Measurements from ENCODE around the gene RAP1A.
"Not testable (repeated sequence)": the region's sequence is repeated elsewhere in the genome, so short reads cannot be mapped to it uniquely, and the experiment has no call there.

Gene RAP1A

DNA sequence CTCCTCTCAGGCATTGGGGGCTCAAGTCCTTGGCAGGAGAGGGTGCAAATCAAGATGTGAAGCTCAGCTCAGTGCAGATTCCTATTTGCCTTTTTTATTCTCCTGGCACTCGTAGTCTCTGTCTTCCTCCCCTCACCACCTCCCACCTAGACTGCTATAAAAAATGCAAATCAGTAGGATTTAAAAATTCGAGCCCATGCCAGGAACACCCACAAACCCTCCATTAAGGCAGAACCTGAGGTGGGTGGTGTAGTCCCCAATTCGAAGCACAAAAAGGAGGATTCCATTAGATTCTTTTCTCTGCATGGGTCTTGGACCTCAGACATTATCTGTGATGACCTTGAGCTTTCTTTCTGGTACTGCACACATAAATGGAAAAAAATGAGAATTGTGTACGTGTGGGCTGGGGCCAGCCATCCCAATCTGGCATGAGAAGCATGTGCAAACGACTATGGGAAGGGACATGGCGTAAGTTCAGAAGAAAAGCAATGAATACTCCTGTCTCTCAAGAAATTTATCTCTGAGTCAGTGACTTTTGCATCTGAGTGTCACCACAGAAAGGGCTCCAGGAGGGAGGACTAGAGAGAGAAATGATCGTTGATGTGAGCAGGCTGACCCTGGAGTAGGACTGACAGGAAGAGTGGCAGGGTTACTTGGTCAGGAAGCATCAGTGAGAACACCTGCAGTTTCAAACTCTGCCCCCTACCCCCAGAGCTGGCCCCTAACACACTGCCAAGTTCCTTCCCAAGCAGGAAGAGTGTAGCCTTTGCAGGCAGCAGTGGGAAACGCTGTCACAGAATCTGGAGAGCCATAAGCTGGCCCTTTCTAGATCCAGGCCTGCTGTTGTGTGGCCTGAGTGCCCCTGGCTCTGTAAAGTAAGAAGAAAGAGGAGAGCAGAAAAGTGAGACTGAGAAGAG, 117.9 kb downstream of the RAP1A start:
- DNase-seq (ENCODE audit: low spot score): no peak

DNA sequence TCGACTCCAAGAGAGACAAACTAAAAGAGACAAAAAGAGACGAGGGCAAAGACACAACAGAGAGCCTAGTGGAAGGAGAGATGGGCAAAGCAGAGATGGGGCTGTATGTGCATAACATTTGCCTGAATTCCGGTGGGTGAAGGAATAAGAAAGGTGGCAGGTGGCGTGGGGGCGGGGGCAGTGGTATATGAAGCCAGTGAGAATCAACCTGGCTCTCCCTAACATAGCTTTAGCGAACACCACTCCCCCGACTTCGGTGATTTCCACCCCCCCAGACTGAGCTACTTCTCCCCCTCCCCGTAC, 118.5 kb downstream of the RAP1A start:
- DNase-seq (ENCODE audit: low spot score): no peak

DNA sequence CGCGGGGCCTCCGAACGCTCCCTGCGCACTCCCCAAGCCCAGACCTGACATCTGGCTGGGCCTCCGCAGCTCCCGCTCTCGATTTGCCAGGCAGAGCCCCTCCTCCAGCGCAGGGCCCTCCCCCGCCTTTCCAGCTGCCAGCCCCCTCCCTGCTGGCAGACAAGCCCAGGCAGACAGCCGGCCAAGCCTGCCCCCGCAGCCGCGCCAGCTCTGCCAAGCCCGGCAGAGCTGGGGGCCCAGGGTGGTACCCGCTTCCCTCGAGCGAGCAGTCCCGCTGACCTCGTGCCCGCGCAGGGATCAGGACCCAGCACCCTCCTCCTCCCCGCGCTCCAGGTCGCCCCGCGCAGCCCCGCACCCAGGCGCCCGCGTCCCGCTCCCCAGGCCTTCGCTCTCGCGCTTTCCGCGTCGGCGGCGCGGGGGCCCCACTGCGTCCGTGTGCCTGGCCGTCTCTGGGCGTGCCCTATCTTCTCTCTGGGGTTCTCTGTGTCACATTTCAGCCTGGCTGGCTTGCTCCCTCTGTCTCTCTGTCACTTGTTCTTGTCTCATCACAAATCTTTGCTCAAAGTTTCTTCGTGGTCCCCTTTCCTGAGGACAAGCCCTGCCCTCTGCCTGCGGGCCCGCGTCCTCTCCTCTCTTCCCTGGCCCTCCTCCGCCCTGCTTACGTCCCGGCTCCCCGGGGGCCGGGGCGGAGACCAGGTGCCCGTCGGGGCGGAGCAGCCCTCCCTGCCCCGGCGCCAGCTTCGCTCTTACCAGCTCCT, 119.0 kb downstream of the RAP1A start:
- peak; percentile 56 for DNase-seq (ENCODE audit: low spot score)

DNA sequence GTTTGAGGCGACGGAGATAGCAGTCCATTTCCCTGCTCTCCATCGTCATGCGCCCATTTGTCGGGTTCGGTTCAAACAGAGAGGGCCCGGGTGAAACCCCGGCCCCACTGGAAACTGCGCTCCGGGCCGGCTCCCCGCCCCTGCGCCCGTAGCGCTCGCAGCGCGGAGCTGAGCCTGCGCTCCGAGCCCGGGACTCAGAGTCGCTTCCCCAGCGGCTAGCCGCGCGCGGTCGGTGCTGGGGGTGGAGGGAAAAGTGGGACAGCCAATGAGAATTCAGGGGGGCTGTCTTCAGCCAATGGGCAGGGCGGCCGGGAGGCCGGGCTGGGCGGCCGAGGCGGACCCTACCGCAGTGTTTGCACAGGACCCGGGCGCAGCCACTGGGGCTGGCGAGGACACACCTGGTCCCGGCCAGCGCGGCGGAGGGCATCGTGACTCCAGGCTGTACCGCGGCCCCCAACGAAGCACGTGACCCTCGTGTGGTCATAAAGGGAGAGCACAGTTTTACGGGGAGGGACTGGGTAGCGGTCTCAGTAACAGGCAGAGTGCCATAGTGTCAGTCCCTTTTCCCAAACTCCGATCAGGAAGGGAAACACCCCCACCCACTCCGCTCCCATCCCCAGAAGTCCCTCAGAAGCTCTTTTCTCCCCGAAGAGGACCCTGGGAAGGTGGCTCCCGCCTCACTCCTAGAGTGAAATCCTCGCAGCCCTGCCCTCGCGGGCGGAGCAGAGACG, 119.8 kb downstream of the RAP1A start, which contains the start of gene INKA2:
Gene INKA2 (minus strand): TSS at position 202 of the 731 bp plus-strand sequence. CDS start 153 bp downstream, at position 49.
- DNase-seq (ENCODE audit: low spot score): peak; percentile 91

DNA sequence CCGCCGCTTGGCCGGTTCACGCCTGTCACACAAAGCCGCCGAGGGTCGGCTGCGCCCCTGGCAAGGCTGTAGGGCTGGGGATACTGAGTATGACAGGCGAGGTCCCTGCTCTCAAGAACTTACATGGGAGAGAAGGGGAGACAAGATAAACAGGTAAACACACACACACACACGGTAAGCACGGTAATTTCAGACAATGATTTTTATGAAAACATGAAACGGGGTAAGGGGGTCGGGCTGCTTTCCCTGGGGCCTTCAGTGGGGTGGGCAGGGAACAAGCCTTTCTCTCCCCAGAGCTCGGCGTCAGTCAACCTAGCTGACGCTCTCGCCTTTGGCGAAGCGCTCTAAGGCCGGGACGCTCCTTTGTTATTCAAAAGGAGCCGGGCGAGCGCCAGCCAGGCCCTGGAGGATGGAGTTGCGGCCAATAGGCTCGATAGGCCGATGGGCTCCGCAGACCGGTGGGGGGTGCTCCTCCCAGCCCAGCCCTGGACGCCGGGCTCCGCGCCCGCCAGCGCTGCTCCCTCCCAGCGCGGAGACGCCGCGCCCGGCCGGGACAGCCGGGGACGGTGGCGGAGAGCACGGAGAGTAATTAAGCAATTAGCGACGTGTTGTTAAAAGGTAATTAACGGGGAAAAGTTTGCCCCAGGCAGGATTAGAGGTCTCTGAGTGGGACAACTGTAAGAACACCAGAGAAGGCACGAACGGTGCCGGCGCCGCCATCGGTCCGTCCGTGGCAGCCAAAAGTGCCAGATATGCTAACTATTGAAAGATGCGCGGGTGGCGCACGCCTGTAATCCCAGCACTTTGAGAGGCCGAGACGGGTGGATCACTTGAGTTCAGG, 120.6 kb downstream of the RAP1A start:
- peak; percentile 76 for DNase-seq (ENCODE audit: low spot score)

DNA sequence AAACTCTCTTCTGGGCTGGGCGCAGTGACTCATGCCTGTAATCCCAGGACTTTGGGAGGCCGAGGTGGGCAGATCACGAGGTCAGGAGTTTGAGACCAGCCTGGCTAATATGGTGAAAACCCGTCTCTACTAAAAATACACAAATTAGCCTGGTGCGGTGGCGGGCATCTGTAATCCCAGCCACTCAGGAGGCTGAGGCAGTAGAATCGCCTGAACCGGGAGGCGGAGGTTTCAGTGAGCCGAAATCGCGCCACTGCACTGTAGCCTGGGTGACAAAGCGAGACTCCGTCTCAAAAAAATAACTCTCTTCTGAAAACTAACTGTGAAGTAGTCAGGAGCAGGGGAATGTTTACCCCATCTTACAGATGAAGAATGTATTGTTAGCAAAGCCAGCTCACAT, 122.7 kb downstream of the RAP1A start:
- DNase-seq (ENCODE audit: low spot score): not testable (repeated sequence)

DNA sequence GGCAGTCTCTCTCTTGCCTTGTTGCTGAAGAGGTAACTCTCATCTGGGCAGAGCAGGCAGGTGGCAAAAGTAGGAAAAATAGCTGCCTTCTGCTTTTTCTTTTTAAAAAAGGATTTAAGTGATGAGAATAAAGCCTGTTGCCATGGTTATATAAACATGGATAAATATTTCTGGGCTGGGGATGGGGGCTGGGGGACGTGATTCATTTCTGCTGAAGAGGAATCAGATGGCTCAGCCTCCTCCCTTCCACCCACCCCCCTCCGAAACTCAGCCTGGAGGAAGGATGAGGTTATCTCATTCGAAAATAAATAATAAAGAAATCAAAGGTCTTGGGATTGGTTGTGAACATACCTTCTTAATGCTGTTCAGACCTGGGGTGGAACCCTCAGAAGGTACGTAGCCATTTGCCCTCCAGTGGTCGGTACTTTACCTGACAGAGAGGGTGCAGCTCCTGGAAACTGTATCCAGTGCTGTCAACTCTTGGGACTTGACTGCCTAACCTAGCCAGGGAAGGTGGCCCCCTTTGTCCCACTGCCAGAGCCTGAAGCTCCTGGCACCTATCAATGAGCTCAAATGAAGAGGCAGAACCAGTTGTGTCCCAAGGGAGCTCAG, 123.5 kb downstream of the RAP1A start:
- peak; percentile 29 for DNase-seq (ENCODE audit: low spot score)

DNA sequence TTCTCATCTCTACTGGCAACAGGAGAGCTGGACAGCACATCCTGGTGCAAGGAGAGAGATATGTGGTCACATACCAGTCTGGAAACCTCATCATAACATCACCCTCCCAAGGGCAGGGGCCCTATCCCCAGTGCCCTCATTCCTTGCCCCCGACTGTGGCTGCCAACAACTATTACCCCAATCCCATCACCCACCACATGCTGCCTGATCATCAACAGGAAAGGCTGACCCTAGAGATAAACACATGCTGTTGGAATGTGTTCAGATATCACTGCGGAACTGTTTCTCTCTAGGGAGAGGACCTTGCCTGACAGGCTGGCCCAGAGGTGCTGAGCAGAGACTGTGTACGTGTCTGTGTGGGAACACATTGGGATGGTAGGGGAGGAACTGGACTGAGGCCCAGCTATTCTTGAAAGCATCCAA, 124.1 kb downstream of the RAP1A start:
- DNase-seq (ENCODE audit: low spot score): peak; percentile 52

DNA sequence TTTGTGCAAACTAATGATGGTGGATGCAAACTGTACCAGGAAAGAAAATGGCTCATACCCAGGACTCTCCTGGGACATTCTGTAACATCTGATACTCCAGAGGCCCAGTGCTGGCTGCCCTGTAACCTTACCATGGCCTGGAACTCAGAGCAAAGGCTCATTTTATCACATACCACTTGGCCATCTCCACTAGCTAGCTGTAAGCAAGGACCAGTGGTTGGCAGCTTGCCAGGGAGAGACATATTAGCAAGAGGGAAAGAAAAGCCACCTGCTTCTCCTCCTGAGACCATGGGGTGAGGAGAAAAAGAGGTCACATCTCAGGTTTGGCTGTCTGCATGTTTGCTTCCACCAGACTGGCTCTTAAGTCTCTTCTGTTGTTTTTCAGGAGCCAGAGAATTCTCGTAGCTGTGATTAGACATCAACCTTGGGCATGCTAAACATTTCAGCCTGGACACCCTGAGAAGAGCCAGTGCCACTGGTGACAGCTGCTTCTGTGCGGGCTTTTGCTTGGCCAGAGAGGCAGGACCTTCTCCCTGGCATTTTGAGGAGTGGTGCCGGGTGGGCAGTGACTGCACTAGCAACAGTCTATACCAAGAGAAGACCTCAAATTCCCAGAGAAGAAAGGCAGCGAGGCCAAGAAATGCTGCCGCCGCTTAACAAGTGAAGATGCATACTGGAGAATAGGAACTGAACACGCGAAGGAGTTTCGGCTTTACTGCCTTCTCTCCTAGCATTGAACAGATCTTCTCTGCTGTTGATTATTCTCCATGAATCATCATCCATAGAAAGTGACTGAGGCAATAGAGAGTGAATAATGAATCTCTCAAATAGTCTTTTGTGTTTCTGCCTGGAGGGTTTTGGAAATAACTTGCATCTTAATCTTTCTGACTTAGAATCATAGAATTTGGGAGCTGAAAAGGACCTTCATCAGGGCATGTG, 126.4 kb downstream of the RAP1A start:
- no peak for DNase-seq (ENCODE audit: low spot score)

DNA sequence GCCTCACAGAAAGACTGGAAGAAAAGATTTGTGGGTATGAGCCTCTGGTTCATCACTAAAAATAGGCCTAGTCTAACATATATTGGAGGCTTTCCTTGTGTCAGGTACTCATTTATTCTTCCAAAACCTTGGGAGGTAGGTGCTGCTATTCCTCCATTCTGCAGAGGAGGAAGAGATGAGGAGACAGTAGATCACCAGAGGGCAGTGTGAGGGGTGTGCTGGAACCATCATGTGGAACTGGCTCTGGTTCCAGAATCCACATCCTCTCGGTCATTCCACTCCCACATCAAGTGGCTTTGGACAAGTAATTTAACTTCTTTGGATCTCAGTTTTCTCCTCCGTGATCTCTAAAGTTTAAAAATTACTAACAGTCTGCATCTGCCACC, 127.0 kb downstream of the RAP1A start:
- DNase-seq (ENCODE audit: low spot score): no peak

DNA sequence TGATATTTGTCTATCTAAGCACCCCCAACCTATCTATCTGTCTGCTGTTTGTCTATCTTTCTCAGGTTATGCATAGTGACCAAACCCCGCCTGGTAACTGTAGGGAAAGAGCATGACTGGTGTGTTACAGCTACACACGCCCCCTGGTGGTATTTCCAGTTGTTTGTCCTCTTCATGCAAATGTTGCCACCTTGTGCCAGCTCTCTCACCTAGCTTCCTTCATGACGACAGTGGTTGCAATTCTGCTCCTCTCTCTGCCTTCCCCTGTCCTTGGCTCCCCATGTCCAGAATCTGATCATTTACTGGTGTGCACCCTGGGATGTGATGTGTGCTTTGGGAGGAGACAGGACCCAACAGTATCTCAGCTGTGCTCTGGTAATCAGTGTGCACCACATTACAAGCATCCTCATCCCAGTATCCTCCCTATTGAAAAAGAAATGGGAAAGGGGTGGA, 127.7 kb downstream of the RAP1A start:
- peak; percentile 69 for DNase-seq (ENCODE audit: low spot score)

DNA sequence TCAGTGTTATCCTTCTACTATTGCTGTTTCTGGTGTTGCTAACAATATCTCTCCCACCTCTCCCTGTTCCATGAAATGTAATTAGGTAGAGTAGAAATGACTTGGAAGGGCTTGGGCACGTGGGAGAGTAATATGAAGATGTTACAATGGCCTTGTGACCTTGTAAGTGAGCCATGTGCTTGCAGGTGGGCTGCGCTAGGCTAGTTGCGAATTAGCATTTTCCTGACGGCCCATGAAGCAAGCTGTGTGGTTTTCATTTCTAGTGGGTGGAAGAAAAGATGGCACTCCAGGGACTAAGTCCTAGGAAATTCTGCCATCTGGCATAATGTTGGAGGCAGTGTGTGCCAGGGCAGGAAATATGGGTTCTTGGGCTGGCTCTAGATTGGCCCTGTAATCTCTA, 128.4 kb downstream of the RAP1A start:
- no peak for DNase-seq (ENCODE audit: low spot score)

DNA sequence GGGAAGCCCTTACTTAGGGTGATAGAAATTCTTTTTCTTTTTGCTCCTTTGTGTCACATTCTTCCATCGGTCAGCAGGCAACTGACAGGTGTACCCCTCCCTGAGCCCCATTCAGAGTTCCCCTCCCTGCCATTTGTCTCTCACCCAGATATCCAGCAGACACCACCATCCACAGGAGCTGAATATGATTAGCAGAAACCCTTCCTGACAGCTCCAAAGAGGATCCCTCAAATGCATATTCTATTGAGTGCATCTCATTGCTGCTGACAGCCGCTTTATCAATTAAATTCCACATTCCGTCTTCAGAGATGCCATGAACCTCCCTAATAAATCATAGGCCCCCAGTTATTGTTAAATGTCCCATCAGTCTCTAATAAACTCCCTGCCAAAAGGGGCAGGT, 130.0 kb downstream of the RAP1A start:
- no peak for DNase-seq (ENCODE audit: low spot score)

DNA sequence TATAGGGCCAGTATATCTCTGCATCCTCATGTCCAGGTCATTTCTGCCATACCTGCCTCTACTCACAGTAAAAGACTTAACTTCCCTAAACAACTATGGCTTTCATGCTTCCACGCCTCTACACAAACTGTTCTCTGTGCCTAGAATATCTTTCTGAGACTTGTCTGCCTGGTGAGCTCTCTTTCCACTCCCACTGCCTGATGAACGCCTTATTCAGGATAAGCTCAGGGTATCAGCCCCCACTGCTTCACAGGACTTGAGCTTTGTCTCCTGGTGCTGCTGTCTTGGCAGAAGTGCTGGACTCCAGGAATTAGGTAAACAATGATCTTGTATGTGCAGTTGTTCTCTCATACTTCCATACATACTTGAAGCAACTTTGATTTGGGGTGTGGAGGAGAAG, 131.3 kb downstream of the RAP1A start:
- DNase-seq (ENCODE audit: low spot score): no peak

DNA sequence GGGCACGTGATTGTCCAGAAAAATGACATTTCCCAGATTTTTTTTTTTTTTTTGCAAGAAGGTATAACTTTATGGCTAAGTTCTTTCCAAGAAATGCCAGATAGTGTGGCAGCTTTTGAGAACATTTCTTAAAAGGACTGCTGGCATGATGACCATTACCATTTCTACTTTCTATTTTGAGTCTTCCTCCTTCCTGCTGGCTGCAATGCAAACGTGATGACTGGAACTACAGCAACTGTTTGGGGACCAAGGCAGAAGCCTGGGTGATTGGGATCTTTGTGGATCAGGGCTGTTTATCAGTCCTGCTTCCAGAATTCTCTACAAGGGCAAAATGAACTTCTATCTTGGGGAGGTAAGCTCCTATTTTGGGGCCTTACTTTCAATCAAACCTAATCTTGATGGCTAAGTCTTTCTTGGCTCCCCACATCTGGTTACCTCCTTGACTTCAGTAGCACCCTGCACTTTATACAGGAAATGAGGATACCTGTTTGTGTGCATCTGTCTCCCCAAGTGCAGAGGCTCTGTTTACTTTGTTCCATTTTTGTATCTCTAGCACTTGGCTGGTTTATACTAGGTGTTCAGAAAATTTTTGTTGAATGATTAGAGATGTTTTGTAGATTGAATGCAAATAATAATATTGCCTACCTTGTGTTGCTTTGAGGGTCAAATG, 132.5 kb downstream of the RAP1A start:
- DNase-seq (ENCODE audit: low spot score): no peak

DNA sequence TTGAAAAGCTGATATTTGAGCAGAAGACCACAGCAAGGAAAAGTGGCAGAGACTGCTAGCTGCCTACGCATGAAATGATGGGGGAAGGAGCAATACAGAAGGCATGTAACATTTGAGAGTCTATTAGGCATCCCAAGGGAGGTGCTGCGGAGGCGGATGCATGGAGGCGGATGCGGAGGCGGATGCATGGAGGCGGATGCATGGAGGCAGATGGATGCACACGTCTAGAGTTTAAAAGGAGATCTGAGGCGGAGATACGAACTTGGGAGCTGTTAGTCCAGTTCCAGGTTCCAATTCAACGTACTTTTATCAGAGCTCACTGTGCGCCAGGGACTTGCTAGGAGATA, 135.4 kb downstream of the RAP1A start:
- DNase-seq (ENCODE audit: low spot score): peak; percentile 54

DNA sequence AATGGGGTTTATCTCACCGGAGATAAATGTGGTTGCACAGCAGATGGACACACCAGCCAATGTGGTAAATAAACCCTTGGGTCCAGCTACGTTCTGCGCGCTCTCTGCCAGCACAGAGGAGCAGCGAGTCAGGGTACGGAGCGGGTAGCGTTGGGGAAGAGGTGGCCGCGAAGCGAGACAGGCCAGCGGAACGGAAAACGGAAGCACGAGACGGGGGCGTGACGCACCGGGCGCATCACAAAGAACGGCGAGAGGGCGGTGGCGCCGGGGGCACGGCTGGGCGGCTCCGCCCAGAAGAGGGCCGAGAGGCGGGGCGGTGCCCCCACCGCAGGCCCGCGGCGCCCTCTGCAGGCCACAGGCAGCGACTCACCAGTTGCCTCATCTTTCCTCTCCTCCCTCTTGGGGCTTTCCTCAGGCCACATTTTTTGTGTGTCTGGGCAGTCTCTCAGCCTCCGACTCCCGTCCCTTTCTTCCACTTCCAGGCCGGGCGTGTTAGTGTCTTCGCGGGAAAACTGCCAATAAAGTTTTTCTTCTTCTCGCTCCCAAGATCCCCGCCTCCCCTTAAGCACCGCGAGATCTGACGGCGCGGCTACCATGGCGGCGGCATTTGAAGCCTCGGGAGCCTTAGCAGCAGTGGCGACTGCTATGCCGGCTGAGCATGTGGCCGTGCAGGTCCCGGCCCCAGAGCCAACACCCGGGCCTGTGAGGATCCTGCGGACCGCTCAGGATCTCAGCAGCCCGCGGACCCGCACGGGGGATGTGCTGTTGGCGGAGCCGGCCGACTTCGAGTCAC, 135.9 kb downstream of the RAP1A start, which contains the start of gene DDX20:
Gene DDX20 (plus strand): TSS at position 571 of the 793 bp plus-strand sequence. CDS start 24 bp downstream, at position 595.
- peak; percentile 96 for DNase-seq (ENCODE audit: low spot score)

DNA sequence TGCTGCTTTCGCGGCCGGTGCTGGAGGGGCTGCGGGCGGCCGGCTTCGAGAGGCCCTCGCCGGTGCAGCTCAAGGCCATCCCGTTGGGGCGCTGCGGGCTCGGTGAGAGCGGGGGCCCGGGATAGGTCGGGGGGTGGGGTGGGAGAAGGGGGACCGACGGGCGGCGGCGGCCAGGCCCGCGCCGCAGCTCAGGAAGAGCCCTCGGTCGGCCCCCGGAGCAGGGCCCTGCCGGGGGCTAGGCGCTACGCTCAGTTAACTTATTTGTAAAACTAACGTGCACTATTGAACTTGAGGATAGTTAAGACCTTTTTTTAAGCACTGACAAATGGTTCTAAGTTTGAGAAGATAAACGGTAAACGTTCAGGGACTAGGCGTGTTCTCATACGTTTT, 136.5 kb downstream of the RAP1A start:
- DNase-seq (ENCODE audit: low spot score): no peak

DNA sequence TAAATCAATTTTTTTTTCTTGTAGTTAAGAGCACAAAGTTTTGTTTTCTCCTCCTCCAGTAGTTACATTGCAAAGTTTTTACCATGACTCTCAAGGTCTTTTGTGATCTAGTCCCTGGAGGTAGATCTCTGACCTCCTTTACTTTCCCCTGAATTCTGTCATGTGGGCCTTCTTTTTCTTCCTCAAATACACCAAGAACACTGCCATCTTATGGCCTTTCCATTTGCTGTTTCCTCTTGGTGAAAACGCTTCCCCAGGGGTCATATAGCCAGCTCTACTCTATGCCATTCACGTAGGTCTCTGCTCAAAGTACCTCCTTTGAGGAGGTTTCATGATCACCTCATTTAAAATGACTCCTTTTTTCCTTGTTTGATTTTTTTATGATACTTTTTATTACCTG, 138.8 kb downstream of the RAP1A start:
- DNase-seq (ENCODE audit: low spot score): no peak

All from AG08396 (cell line).